Putamen (tissue), 1 donor: ENCODE data around the gene ITPR3.
A peak's percentile ranks its signal among the peaks of the same experiment; 100 is the strongest.

ENCODE experiments used
- DNase-seq: peaks from one replicate; pipeline ENCODE4 v3.0.0-alpha.2; 2016; ENCODE audit warnings: low spot score

Gene ITPR3

DNA sequence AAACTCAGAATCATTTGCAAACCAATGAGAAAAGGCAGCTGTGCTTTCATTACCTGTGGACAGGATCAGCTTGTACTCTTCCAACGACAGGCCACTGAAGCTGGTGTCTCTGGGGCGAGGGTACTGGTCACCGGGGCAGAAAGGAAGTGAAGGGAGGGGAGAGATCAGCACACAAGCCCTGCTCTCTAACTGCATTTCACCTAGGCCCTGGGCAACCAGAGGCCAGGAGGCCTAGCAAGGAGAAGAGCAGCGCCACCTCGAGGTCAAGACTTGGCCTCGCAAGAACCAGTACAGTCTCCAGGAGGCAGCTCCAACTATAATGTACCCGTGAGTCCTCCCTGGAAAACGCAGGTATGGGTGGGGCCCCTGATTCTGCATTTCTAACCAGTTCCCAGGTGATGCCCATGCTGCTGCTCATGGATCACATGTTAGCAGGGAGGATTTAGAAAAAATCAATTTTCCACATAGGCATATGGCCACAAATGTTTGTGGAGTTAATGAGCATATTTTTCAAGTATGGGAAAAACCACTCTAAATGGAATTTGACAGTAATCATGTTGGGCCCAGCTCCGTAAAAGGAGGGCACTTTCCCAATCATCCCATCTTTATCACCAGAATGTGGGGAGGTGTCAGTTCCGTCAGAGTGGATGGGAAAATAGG is 79.4 kb downstream of the ITPR3 start:
- no peak for DNase-seq

DNA sequence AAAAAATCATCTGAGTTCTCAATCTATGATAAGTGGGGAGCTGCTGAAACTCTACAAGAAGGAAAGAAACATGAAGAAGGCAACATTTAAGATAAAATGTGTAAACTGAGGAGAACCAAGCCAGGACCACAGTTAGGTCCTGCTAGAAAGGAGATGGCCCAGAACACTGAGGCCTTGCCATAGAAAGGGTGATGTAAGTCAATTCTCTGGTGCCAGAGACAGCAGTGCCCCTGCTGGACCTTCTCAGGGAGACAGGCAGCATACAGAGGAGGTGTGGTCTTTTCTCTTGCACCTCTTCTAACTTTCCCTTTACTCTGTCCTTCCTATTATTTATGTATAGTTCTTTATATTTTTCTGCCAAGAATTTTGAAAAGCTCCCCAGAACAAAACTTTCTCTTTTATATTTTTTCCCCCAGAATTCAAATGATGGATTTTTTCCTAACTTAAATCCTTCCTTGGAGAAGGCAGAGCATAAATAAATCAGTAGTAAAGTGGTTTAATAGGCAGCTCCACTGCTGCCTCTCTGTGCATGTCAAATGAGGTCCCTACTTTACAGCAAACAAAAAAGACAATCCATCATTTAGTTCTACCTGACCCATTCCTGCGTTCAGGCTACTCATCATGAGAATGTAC is 81.3 kb downstream of the ITPR3 start:
- no peak for DNase-seq

DNA sequence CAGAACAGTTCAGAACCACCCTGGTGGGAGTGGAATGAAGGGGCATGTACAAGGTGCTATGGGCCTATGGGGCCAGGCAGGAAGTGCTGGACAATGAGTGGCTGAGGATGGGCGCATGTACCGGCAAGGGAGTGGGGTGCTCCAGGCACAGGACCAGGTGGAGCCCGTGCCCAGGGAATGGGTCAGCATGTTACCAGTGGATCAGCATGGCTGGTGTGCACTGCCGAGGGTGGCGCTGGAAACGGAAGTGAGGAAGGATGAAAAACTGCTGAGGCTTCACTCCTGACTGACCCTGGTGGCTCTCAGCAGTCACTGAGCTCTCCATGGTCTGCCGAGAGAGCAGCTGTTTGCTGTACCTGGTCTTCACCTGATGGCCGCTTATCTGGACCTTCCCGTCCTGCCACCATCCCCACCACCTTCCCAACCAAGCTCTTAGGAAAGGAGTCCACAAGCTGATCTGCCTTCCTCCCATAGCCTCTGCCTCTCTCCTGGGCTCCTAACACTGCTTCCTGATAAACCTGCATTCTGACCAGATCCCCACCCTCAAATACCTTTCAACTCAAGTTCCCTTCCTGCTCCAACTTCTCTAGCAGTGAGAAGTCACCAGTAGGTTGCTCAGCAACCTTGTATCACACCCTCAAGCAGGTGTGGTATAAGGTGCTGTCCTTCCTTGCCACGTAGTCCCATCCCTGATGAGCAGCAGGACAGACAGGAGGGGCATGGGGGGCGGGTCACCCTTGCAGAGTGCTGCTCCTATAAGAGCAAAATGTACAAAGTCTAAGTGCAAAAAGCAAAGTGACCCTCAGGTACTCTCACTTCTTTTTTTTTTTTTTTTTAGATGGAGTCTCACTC is 83.3 kb downstream of the ITPR3 start:
- no peak for DNase-seq

DNA sequence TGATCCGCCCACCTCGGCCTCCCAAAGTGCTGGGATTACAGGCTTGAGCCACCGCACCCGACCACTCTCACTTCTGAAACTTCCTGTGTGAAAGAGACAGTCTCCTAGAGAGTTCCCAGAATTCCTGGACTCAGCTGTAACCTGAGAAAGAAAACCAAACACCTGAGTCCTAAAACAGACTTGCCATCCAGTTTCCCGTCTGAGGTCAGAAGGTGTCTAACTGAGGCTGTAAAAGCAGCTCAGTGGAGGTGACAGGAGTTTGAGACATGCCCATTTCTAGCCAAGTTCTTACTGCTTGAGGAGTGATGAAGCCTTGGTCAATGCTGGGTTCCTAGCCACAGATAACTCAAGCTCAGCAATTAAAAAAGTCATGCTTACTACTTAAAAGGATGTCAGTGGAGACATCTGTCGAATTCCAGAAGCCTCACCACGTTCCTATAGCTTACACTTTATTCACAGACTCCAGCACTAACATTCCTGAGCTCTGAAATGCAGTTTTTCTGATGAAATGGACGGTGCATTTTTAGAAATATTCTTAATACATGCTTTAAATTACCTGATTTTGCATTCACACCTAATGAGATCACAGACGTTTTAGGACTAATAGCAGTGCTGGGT is 84.3 kb downstream of the ITPR3 start:
- DNase-seq = no peak

GRCh38 chr6:33705955-33706725 is 85.0 kb downstream of the ITPR3 start:
- DNase-seq = no peak

- DNase-seq = no peak
These were observed 86.6 kb downstream of the ITPR3 start for GRCh38 chr6:33707771-33708170.

GRCh38 chr6:33708516-33709204 is 87.5 kb downstream of the ITPR3 start:
- DNase-seq = peak; percentile 71

GRCh38 chr6:33709605-33710295 is 88.6 kb downstream of the ITPR3 start:
- no peak for DNase-seq

- DNase-seq = no peak
These were observed 89.4 kb downstream of the ITPR3 start for GRCh38 chr6:33710296-33711121.

GRCh38 chr6:33711140-33712129 is 90.3 kb downstream of the ITPR3 start, which contains the start of gene UQCC2:
Gene UQCC2, minus strand, starts transcription at chr6:33711700. Its CDS starts 14 bp downstream, at chr6:33711686.
- peak; percentile 97 for DNase-seq

DNA sequence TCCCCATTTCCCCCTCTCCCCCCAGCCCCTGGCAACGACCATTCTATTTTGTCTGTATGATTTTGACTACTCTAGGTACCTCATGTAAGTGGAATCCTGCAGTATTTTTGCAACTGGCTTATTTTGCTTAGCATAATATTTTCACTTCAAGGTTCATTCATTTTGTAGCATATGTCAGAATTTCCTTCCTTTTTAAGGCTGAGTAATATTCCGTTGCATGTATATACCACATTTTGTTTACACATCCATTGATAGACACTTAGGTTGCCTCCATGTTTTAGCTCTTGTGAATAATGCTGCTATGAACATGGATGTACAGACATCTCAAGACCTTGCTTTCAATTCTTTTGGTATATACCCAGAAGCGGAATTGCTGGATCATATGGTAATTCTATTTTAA is 91.8 kb downstream of the ITPR3 start:
- no peak for DNase-seq

DNA sequence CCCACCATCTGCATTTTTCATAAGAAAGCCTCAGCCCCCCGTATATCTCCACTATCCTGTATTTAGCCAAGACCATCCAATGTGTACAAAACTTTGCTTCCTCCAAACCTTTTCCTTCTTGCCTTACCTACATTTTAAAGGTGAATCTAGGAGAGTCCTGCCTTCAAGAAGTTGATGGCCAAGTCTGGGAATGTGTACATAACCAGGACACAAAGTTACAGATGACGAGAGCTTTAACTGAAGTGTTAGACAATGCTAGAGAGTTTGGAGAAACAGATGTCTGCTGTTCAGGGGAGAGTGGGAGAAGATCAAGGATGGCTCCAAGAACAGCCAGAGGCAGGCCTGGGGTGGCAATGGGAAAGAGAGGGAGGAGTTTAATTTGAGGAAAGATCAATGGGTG is 92.7 kb downstream of the ITPR3 start:
- no peak for DNase-seq

- DNase-seq = no peak
These were observed 93.4 kb downstream of the ITPR3 start for GRCh38 chr6:33714385-33715040.

- DNase-seq = no peak
These were observed 95.3 kb downstream of the ITPR3 start for GRCh38 chr6:33716379-33716778.

DNA sequence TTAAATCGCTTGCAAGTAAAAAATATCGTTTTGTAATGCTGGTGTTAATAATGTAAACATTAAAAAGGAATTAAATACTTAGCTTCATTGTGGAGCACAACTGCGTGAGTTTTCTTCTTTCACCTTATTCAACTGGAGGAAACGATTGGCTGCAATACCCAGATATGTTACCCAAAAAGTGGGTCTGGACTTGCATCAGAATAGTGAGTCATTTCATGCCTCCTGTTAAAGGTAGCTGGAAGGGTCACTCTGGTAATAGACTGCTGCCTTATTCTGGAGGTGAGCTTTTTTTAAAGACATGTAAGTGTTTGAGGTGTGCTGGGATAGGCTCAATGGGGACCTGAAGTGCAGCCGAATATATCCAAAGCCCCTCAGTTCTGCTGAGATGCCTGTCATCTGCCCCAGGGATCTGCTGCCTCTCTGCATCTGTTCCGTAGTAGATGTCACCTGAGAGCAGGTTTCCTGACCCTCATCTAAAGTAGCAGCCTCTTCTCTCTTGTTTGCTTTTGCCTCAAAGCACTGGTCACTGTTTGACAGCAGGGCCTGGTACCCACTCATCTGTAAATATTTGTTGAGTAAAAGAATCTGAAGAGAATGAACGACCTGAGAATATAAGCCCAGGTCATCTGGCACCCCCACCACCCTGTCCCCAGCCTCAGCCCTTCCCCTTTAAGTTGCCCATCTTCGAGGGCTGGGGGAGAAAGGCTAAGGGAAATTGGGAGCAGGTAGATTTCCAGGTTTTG is 95.9 kb downstream of the ITPR3 start:
- no peak for DNase-seq

DNA sequence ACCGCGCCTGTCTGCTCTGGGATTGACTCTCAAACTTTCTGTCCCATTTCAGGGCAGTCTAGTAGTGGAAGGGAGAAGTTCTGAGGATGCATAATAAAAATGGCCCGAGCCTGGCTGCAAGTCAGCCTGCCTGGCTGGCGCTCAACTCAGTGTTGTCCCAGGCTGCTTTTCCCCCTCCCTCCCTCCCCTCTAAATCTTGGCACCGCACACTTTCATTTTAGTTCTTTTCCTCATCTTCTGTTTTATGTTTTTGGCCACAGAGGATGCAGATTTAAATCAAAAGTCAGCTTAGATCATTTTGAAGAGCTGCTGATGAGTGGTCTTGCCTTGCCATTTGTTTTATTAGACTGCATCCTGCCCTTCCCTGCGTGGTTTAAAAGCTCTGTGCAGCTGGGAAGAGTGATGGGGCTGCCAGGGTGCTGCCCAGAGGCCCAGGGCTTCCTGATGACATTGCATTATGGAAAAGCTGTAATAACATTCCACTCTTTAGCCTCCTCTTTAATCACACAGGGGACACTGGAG is 96.9 kb downstream of the ITPR3 start:
- no peak for DNase-seq

DNA sequence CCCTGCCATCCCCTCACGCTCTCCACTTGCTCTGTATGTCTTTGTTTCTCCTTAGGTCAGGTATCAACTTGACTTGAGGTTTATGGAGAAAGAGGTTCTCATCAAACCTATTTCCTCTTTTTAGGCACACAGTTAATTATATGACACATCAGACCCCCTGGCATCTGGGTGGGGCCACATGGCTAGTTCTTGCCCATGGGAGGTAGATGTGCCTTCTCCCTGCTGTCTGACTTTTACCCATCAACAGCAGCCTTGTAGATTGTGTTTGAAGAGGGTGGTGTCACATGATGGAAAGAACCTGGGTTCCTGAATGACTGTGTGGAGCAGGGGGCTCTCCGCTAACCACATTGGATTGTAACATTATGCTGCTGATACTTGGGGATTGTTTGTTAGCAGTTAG is 97.6 kb downstream of the ITPR3 start:
- no peak for DNase-seq
